Measurements from ENCODE around the gene MMP24.

DNA sequence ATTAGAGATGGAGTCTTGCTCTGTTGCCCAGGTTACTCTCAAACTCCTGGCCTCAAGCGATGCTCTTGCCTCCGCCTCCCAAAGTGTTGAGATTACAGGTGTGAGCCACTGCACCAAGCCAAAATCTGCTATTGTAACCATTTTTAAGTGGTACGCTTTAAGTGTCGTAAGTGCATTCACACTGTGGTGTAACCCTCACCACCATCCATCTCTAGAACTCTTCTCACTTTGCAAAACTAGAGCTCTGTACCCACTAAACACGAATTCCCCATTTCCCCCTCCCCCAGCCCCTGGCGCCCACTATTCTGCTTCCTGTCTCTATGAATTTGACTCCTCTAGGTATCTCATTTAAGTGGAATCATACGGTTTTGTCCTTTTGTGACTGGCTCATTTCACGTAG, 68.6 kb downstream of the MMP24 start:
- TF ChIP-seq, protein P1, sequence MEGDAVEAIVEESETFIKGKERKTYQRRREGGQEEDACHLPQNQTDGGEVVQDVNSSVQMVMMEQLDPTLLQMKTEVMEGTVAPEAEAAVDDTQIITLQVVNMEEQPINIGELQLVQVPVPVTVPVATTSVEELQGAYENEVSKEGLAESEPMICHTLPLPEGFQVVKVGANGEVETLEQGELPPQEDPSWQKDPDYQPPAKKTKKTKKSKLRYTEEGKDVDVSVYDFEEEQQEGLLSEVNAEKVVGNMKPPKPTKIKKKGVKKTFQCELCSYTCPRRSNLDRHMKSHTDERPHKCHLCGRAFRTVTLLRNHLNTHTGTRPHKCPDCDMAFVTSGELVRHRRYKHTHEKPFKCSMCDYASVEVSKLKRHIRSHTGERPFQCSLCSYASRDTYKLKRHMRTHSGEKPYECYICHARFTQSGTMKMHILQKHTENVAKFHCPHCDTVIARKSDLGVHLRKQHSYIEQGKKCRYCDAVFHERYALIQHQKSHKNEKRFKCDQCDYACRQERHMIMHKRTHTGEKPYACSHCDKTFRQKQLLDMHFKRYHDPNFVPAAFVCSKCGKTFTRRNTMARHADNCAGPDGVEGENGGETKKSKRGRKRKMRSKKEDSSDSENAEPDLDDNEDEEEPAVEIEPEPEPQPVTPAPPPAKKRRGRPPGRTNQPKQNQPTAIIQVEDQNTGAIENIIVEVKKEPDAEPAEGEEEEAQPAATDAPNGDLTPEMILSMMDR (IDR thresholded peaks at IDR 0.05; ENCODE audit: low read depth, low read length) = no peak
- TF ChIP-seq EZH2phosphoT487 (IDR thresholded peaks at IDR 0.05; ENCODE audit: low read depth) = no peak
